ENCODE measurements around the gene PARD3.
"Not testable (repeated sequence)": the region's sequence is repeated elsewhere in the genome, so short reads cannot be mapped to it uniquely, and the experiment has no call there.

Gene PARD3

GRCh38 chr10:34444223-34445183 lies 370.6 kb downstream of the PARD3 start:
- ATAC-seq (ENCODE audit: low read depth) = no peak
- H3K27ac Mint-ChIP-seq = no peak overlapping the region
- no peak overlapping the region for H3K4me3 Mint-ChIP-seq
- no peaks in the 10 kb centered on the region for H3K36me3 Mint-ChIP-seq
- no peaks in the 10 kb centered on the region for H3K4me1 Mint-ChIP-seq
- H3K27me3 Mint-ChIP-seq = no peaks in the 10 kb centered on the region
- DNase-seq (ENCODE audit: low spot score in 2 of 2) = no peak
- H3K9me3 Mint-ChIP-seq = peaks cover 6% of the 10 kb centered on the region

- H3K4me3 Mint-ChIP-seq; DNase-seq (ENCODE audit: low spot score in 2 of 2); ATAC-seq (ENCODE audit: low read depth); H3K9me3 Mint-ChIP-seq; H3K27me3 Mint-ChIP-seq; H3K36me3 Mint-ChIP-seq; H3K27ac Mint-ChIP-seq; H3K4me1 Mint-ChIP-seq: not testable (repeated sequence)
These were observed 375.7 kb downstream of the PARD3 start for GRCh38 chr10:34439386-34439785.

- no peak for ATAC-seq (ENCODE audit: low read depth)
- no peaks in the 10 kb centered on the region for H3K36me3 Mint-ChIP-seq
- no peak overlapping the region for H3K4me3 Mint-ChIP-seq
- no peak for DNase-seq (ENCODE audit: low spot score in 2 of 2)
- H3K27me3 Mint-ChIP-seq = no peaks in the 10 kb centered on the region
- H3K4me1 Mint-ChIP-seq = no peaks in the 10 kb centered on the region
- peaks cover 9% of the 10 kb centered on the region for H3K9me3 Mint-ChIP-seq
- no peak overlapping the region for H3K27ac Mint-ChIP-seq
These were observed 376.4 kb downstream of the PARD3 start for GRCh38 chr10:34438741-34439140.

- Mint-ChIP-seq H3K27ac (no peak overlapping the region), H3K36me3 (no peaks in the 10 kb centered on the region), H3K4me3 (no peak overlapping the region), H3K27me3 (no peaks in the 10 kb centered on the region), H3K9me3 (peaks cover 9% of the 10 kb centered on the region), H3K4me1 (no peaks in the 10 kb centered on the region)
- no peak for DNase-seq (ENCODE audit: low spot score in 2 of 2)
- ATAC-seq (ENCODE audit: low read depth) = no peak
These were observed 377.2 kb downstream of the PARD3 start for GRCh38 chr10:34437906-34438305.

GRCh38 chr10:34434119-34434594 lies 380.9 kb downstream of the PARD3 start:
- ATAC-seq (ENCODE audit: low read depth) (no peak), DNase-seq (ENCODE audit: low spot score in 2 of 2) (no peak)
- Mint-ChIP-seq H3K4me1 (no peaks in the 10 kb centered on the region), H3K4me3 (no peak overlapping the region), H3K27me3 (no peaks in the 10 kb centered on the region), H3K27ac (no peak overlapping the region), H3K9me3 (peaks cover 3% of the 10 kb centered on the region), H3K36me3 (no peaks in the 10 kb centered on the region)

GRCh38 chr10:34433241-34434076 lies 381.6 kb downstream of the PARD3 start:
- DNase-seq (ENCODE audit: low spot score in 2 of 2) (no peak), ATAC-seq (ENCODE audit: low read depth) (no peak)
- H3K27ac Mint-ChIP-seq = no peak overlapping the region
- peaks cover under 1% of the 10 kb centered on the region for H3K9me3 Mint-ChIP-seq
- H3K36me3 Mint-ChIP-seq = no peaks in the 10 kb centered on the region
- no peaks in the 10 kb centered on the region for H3K27me3 Mint-ChIP-seq
- H3K4me3 Mint-ChIP-seq = no peak overlapping the region
- no peaks in the 10 kb centered on the region for H3K4me1 Mint-ChIP-seq

- H3K4me1 Mint-ChIP-seq = no peaks in the 10 kb centered on the region
These were observed 382.5 kb downstream of the PARD3 start for GRCh38 chr10:34432589-34432988.

GRCh38 chr10:34430685-34431084 lies 384.4 kb downstream of the PARD3 start:
- no peak for ATAC-seq (ENCODE audit: low read depth)
- Mint-ChIP-seq H3K4me1 (no peaks in the 10 kb centered on the region), H3K36me3 (no peaks in the 10 kb centered on the region), H3K27ac (no peak overlapping the region), H3K27me3 (no peaks in the 10 kb centered on the region), H3K9me3 (no peaks in the 10 kb centered on the region), H3K4me3 (no peak overlapping the region)
- DNase-seq (ENCODE audit: low spot score in 2 of 2) = no peak

More at GRCh38 chr10:34432589-34432988, 382.5 kb downstream of the PARD3 start:
- DNase-seq (ENCODE audit: low spot score in 2 of 2) (no peak), ATAC-seq (ENCODE audit: low read depth) (no peak)
- no peaks in the 10 kb centered on the region for H3K27me3 Mint-ChIP-seq
- H3K27ac Mint-ChIP-seq = no peak overlapping the region
- H3K36me3 Mint-ChIP-seq = no peaks in the 10 kb centered on the region
- H3K4me3 Mint-ChIP-seq = no peak overlapping the region
- H3K9me3 Mint-ChIP-seq = no peaks in the 10 kb centered on the region

GRCh38 chr10:34428501-34428900 lies 386.6 kb downstream of the PARD3 start:
- Mint-ChIP-seq H3K27ac (no peak overlapping the region), H3K27me3 (no peaks in the 10 kb centered on the region), H3K36me3 (no peaks in the 10 kb centered on the region), H3K4me3 (no peak overlapping the region), H3K9me3 (no peaks in the 10 kb centered on the region), H3K4me1 (no peaks in the 10 kb centered on the region)
- no peak for DNase-seq (ENCODE audit: low spot score in 2 of 2)
- no peak for ATAC-seq (ENCODE audit: low read depth)

- DNase-seq (ENCODE audit: low spot score in 2 of 2) = no peak
- no peak overlapping the region for H3K27ac Mint-ChIP-seq
- H3K36me3 Mint-ChIP-seq = no peaks in the 10 kb centered on the region
- no peaks in the 10 kb centered on the region for H3K9me3 Mint-ChIP-seq
- no peaks in the 10 kb centered on the region for H3K4me1 Mint-ChIP-seq
- ATAC-seq (ENCODE audit: low read depth) = no peak
- H3K27me3 Mint-ChIP-seq = no peaks in the 10 kb centered on the region
- no peak overlapping the region for H3K4me3 Mint-ChIP-seq
These were observed 387.2 kb downstream of the PARD3 start for GRCh38 chr10:34427911-34428216.

- H3K27me3 Mint-ChIP-seq; H3K4me1 Mint-ChIP-seq; H3K27ac Mint-ChIP-seq; H3K36me3 Mint-ChIP-seq; DNase-seq (ENCODE audit: low spot score in 2 of 2); H3K9me3 Mint-ChIP-seq; ATAC-seq (ENCODE audit: low read depth); H3K4me3 Mint-ChIP-seq: not testable (repeated sequence)
These were observed 387.8 kb downstream of the PARD3 start for GRCh38 chr10:34427158-34427910.

- H3K27me3 Mint-ChIP-seq; H3K36me3 Mint-ChIP-seq; ATAC-seq (ENCODE audit: low read depth); H3K4me3 Mint-ChIP-seq; DNase-seq (ENCODE audit: low spot score in 2 of 2); H3K9me3 Mint-ChIP-seq; H3K27ac Mint-ChIP-seq; H3K4me1 Mint-ChIP-seq: not testable (repeated sequence)
These were observed 388.4 kb downstream of the PARD3 start for GRCh38 chr10:34426538-34427157.

- ATAC-seq (ENCODE audit: low read depth) = no peak
- Mint-ChIP-seq H3K27ac (no peak overlapping the region), H3K4me1 (no peaks in the 10 kb centered on the region), H3K9me3 (no peaks in the 10 kb centered on the region), H3K27me3 (no peaks in the 10 kb centered on the region), H3K36me3 (no peaks in the 10 kb centered on the region), H3K4me3 (no peak overlapping the region)
- no peak for DNase-seq (ENCODE audit: low spot score in 2 of 2)
These were observed 389.1 kb downstream of the PARD3 start for GRCh38 chr10:34426041-34426440.
